Neural cell (in vitro differentiated cells): ENCODE measurements around the gene RBP4. TPM values are rescaled to one million over a fixed set of nuclear protein-coding genes. Genes with fewer than 3 reads are reported as not detected.

Experiments
- H2AFZ ChIP-seq: fragments of 200-600, 300-800 bp; sonication (generic), shearing (Covaris generic); 2 replicates; pipeline ENCODE4 v1.6.0; 2014; ENCODE audit warnings: low read depth, mild to moderate bottlenecking, antibody characterized with exemption, low read length, moderate library complexity
- H3F3A ChIP-seq: fragments of 200-600 bp; shearing (Covaris generic); 2 replicates; pipeline ENCODE4 v1.6.1; 2016; ENCODE audit warnings: mild to moderate bottlenecking, moderate library complexity, mixed read lengths, antibody characterized with exemption, low read length; ENCODE audit not compliant: insufficient read depth, poor library complexity, severe bottlenecking
- H3K27ac ChIP-seq: fragments of 200-600, 300-800 bp; sonication (generic), shearing (Covaris generic); 2 replicates; pipeline ENCODE4 v1.5.1; 2014; ENCODE audit warnings: mild to moderate bottlenecking, low read length, moderate library complexity
- H3K27me3 ChIP-seq: fragments of 300-800, 200-600 bp; sonication (generic), shearing (Covaris generic); 2 replicates; pipeline ENCODE4 v1.6.0; 2014; ENCODE audit warnings: mild to moderate bottlenecking, low read depth, low read length, moderate library complexity; ENCODE audit not compliant: insufficient read depth
- H3K36me3 ChIP-seq: fragments of 300-800, 200-600 bp; sonication (generic), shearing (Covaris generic); 2 replicates; pipeline ENCODE4 v1.5.1; 2014; ENCODE audit warnings: mild to moderate bottlenecking, antibody characterized with exemption, low read length, moderate library complexity; ENCODE audit not compliant: insufficient read depth
- H3K4me2 ChIP-seq: fragments of 300-800, 200-600 bp; sonication (generic), shearing (Covaris generic); 2 replicates; pipeline ENCODE4 v1.6.0; 2014; ENCODE audit warnings: mild to moderate bottlenecking, low read length
- H3K4me3 ChIP-seq: fragments of 300-800, 200-600 bp; sonication (generic), shearing (Covaris generic); 2 replicates; pipeline ENCODE4 v1.5.1; 2014; ENCODE audit warnings: mild to moderate bottlenecking, low read length, moderate library complexity
- H3K79me2 ChIP-seq: fragments of 200-600 bp; shearing (Covaris generic); replicated peaks from 2 replicates; pipeline ENCODE4 v1.6.0; 2014; ENCODE audit warnings: mild to moderate bottlenecking, low read length, moderate library complexity; ENCODE audit not compliant: insufficient read depth
- H3K9ac ChIP-seq: fragments of 300-800, 200-600 bp; sonication (generic), shearing (Covaris generic); 2 replicates; pipeline ENCODE4 v1.6.1; 2016; ENCODE audit warnings: mild to moderate bottlenecking, low read length, mixed read lengths
- H3K9me2 ChIP-seq: fragments of 200-600 bp; shearing (Covaris generic); 2 replicates; pipeline ENCODE4 v1.6.1; 2016; ENCODE audit warnings: mild to moderate bottlenecking, low read length, mixed read lengths; ENCODE audit not compliant: insufficient read depth
- H3K9me3 ChIP-seq: fragments of 200-600, 300-800 bp; sonication (generic), shearing (Covaris generic); 2 replicates; pipeline ENCODE4 v1.6.1; 2016; ENCODE audit warnings: mild to moderate bottlenecking, mixed run types, low read length, moderate library complexity, mixed read lengths
- H4K20me1 ChIP-seq: fragments of 200-600 bp; shearing (Covaris generic); 2 replicates; pipeline ENCODE4 v1.6.1; 2016; ENCODE audit warnings: mild to moderate bottlenecking, mixed run types; ENCODE audit not compliant: insufficient read depth
- CTCF ChIP-seq: fragments of 450-650 bp; IDR thresholded peaks from 2 replicates; pipeline ENCODE4 v1.5.1; 2014; ENCODE audit warnings: antibody characterized with exemption, mild to moderate bottlenecking, moderate library complexity; ENCODE audit not compliant: poor library complexity, severe bottlenecking
- EP300 ChIP-seq: fragments of 450-650 bp; conservative IDR thresholded peaks from 2 replicates; pipeline ENCODE4 v1.6.1; 2014; ENCODE audit warnings: antibody characterized with exemption, mild to moderate bottlenecking, moderate library complexity; ENCODE audit not compliant: poor library complexity, severe bottlenecking
- EZH2 ChIP-seq: fragments of 200-600, 300-800 bp; shearing (Covaris generic), sonication (generic); IDR thresholded peaks from 2 replicates; pipeline ENCODE4 v1.6.1; 2014; ENCODE audit warnings: antibody characterized with exemption, low read length, borderline replicate concordance, mild to moderate bottlenecking; ENCODE audit not compliant: insufficient read depth, poor library complexity, severe bottlenecking
- MXI1 ChIP-seq: fragments of 450-650 bp; conservative IDR thresholded peaks from 2 replicates; pipeline ENCODE4 v1.6.1; 2014; ENCODE audit warnings: antibody characterized with exemption, mild to moderate bottlenecking; ENCODE audit not compliant: poor library complexity, severe bottlenecking
- POLR2AphosphoS5 ChIP-seq: IDR thresholded peaks from 2 replicates; pipeline ENCODE4 v1.6.1; 2012
- RAD21 ChIP-seq: fragments of 450-650 bp; conservative IDR thresholded peaks from 2 replicates; pipeline ENCODE4 v1.6.1; 2014; ENCODE audit warnings: antibody characterized with exemption, mild to moderate bottlenecking, moderate library complexity
- REST ChIP-seq: IDR thresholded peaks from 2 replicates; pipeline ENCODE4 v1.6.1; 2012; ENCODE audit warnings: borderline replicate concordance
- SMC3 ChIP-seq: fragments of 450-650 bp; conservative IDR thresholded peaks from 2 replicates; pipeline ENCODE4 v1.6.1; 2014; ENCODE audit warnings: antibody characterized with exemption, mild to moderate bottlenecking, moderate library complexity; ENCODE audit not compliant: poor library complexity
- TAF1 ChIP-seq: IDR thresholded peaks from 2 replicates; pipeline ENCODE4 v1.6.1; 2012; ENCODE audit warnings: low read depth
- polyA plus RNA-seq: library from polyadenylated mRNA; depleted of rRNA; stranded (reverse); fragments of >200 nt; gene quantifications from 2 replicates; pipeline ENCODE4 v1.2.3, GENCODE V29; 2014

The RBP4 gene
- polyA plus RNA-seq, 1 donor from 2014 or later: 0.73 TPM

GRCh38 chr10:93566435-93567276 is 34.4 kb downstream of the RBP4 start, which contains the start of gene FFAR4:
Gene FFAR4 (plus strand): TSS chr10:93566665. CDS start chr10:93566721, 56 bp downstream.
- Histone ChIP-seq H3K4me2 (peak within 1 kb of the TSS; percentile 19), H3K9me3 (no peaks in the 10 kb centered on the region), H4K20me1 (no peaks in the 10 kb centered on the region), H3K27me3 (peaks cover 67% of the 10 kb centered on the region), H3K36me3 (no peaks in the 10 kb centered on the region), H3K79me2 (no peaks in the 10 kb centered on the region), H3K27ac (no peak within 1 kb of the TSS), H3K9me2 (no peaks in the 10 kb centered on the region), H3K9ac (peak within 1 kb of the TSS; percentile 37), H2AFZ (peak within 1 kb of the TSS; percentile 19), H3F3A (no peaks in the 10 kb centered on the region), H3K4me3 (peak within 1 kb of the TSS; percentile 73)
- TF ChIP-seq MXI1 (peak; percentile 49), TAF1 (no peak), EP300 (no peak), EZH2 (no peak), REST (peak; percentile 53), SMC3 (no peak), POLR2AphosphoS5 (peak; percentile 26), RAD21 (peak; percentile 15), CTCF (no peak)

- Histone ChIP-seq H3K9me2 (no peaks in the 10 kb centered on the region), H3K9ac (no peak overlapping the region), H3K79me2 (no peaks in the 10 kb centered on the region), H4K20me1 (no peaks in the 10 kb centered on the region), H3K9me3 (no peaks in the 10 kb centered on the region), H3F3A (no peaks in the 10 kb centered on the region), H2AFZ (no peak overlapping the region), H3K4me3 (no peak overlapping the region), H3K27me3 (peaks cover 57% of the 10 kb centered on the region), H3K27ac (no peak overlapping the region), H3K36me3 (no peaks in the 10 kb centered on the region), H3K4me2 (no peak overlapping the region)
- no peak for TF ChIP-seq CTCF
- TF ChIP-seq TAF1: no peak
- no peak for TF ChIP-seq POLR2AphosphoS5
- TF ChIP-seq MXI1: no peak
- TF ChIP-seq RAD21: no peak
Measured at GRCh38 chr10:93565446-93565845, 35.6 kb downstream of the RBP4 start.
